ENCODE measurements around the gene EPB41. TPM values are rescaled to one million over a fixed set of nuclear protein-coding genes. Genes with fewer than 3 reads are reported as not detected.

Gene EPB41
- total and polyA plus RNA-seq, 2 of the 8 experiments (the other 6 are each of a cell fraction or from before 2014, with no cell fraction given) = 36.7 to 109 TPM

DNA sequence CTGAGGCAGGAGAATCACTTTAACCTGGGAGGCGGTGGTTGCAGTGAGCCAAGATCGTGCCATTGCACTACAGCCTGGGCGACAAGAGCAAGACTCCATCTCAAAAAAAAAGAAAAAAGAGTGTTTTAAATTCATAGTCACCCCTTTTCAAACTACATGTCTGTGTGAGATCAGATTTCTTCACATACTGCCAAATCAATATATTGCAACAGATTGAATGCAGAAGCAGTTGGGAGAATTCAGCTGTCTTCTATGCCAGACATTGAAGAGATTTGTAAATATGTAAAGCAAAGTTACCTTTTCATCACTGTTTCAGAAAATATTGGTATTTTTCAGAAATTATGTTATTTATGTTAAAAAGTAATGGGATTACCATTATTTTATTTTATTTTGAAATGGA, 108.3 kb downstream of the EPB41 start:
- H3K18ac ChIP-seq (ENCODE audit: extremely low read depth, low read length) = no peak overlapping the region
- 97% methylated on average over 3 of the region's 3 CpGs; no CpG with 5 or more reads in 1 of the 2 experiments for WGBS, 2 experiments (ENCODE audit: extremely low coverage in 1 of 2, insufficient coverage in 1 of 2, insufficient read length in 1 of 2, insufficient replicate concordance in 2 of 2, low coverage in 1 of 2, low lambda C conversion rate in 2 of 2, missing lambda C conversion rate in 1 of 2)
- TF ChIP-seq, protein P1, sequence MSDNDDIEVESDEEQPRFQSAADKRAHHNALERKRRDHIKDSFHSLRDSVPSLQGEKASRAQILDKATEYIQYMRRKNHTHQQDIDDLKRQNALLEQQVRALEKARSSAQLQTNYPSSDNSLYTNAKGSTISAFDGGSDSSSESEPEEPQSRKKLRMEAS (IDR thresholded peaks at IDR 0.05) = no peak
- TF ChIP-seq SUZ12 (IDR thresholded peaks at IDR 0.05; ENCODE audit: low read length) = no peak
- no peak overlapping the region for H3K23ac ChIP-seq (ENCODE audit: insufficient read length)
- H3K56ac ChIP-seq (replicated peaks; ENCODE audit: insufficient read length, low read depth, low read length) = no peak overlapping the region
- FAIRE-seq = no peak
- H2AFZ ChIP-seq (ENCODE audit: low read length) = no peak overlapping the region
- no peak overlapping the region for H3K27ac ChIP-seq (ENCODE audit: low read depth, low read length)
- H3K9ac ChIP-seq (replicated peaks in 1 of 4; ENCODE audit: extremely low read depth in 1 of 4, low read depth in 3 of 4, low read length in 3 of 4) = no peak overlapping the region
- H2BK5ac ChIP-seq (ENCODE audit: low read depth, low read length) = no peak overlapping the region
- no peak overlapping the region for H4K5ac ChIP-seq (ENCODE audit: insufficient read length, low read depth, low read length)
- H2BK20ac ChIP-seq (ENCODE audit: low read length) = no peak overlapping the region
- no peaks in the 10 kb centered on the region for H3K27me3 ChIP-seq (replicated peaks in 1 of 4; ENCODE audit: control insufficient read depth in 3 of 4, extremely low read depth in 1 of 4, insufficient read depth in 3 of 4, low read length in 3 of 4)
- H2BK120ac ChIP-seq (replicated peaks; ENCODE audit: low read depth, low read length) = no peak overlapping the region
- H3K14ac ChIP-seq (ENCODE audit: insufficient read length) = no peak overlapping the region
- no peaks in the 10 kb centered on the region for H3K23me2 ChIP-seq (ENCODE audit: low read depth, low read length)
- H3K4me1 ChIP-seq (replicated peaks in 1 of 4; ENCODE audit: control insufficient read depth in 3 of 4, insufficient read depth in 4 of 4, low read length in 3 of 4) = no peaks in the 10 kb centered on the region
- no peaks in the 10 kb centered on the region for H3K79me1 ChIP-seq (ENCODE audit: low read depth, low read length)
- no peaks in the 10 kb centered on the region for H3K9me3 ChIP-seq (ENCODE audit: insufficient read depth in 2 of 2, low read depth in 1 of 2, low read length in 1 of 2)
- ChIA-PET POLR2A (ENCODE audit: partially characterized antibody) (interaction anchor here (1.2 kb wide), 1 partner anchor 100 kb away, joined by 3 read pairs; no protein-coding TSS in a partner anchor), CTCF (ENCODE audit: partially characterized antibody) (interaction anchor here (0.7 to 5.9 kb wide), 4 partner anchors 8 to 124 kb away, joined by 3 to 43 read pairs (median 4); no protein-coding TSS in a partner anchor)
- H3K4me3 ChIP-seq (ENCODE audit: extremely low read depth in 1 of 4, insufficient read depth in 2 of 4, low read depth in 3 of 4, low read length in 4 of 4) = no peak overlapping the region
- no peak overlapping the region for H3K4me2 ChIP-seq (ENCODE audit: insufficient read depth in 1 of 2, low read depth in 2 of 2, low read length in 2 of 2)
- H3K79me2 ChIP-seq (ENCODE audit: control insufficient read depth in 1 of 2, insufficient read depth in 2 of 2, low read length in 2 of 2) = no peaks in the 10 kb centered on the region
- no peaks in the 10 kb centered on the region for H4K20me1 ChIP-seq (replicated peaks in 1 of 2; ENCODE audit: control insufficient read depth in 1 of 2, insufficient read depth in 2 of 2, low read length in 2 of 2)
- H4K91ac ChIP-seq (replicated peaks; ENCODE audit: insufficient read length, low read length) = no peak overlapping the region
- H3K36me3 ChIP-seq (ENCODE audit: control insufficient read depth in 2 of 4, insufficient read depth in 4 of 4, low read length in 3 of 4) = peaks cover 0 to 7% (median 3%) of the 10 kb centered on the region in 4 experiments; a peak in 3 of 8 replicates
- DNase-seq (ENCODE audit: low read depth in 1 of 2, low spot score in 2 of 2) = no peak
- H2BK15ac ChIP-seq (ENCODE audit: low read length) = no peak overlapping the region
- H3K4ac ChIP-seq (replicated peaks; ENCODE audit: insufficient read length, low read depth, low read length) = no peak overlapping the region
- no peak overlapping the region for H2BK12ac ChIP-seq (ENCODE audit: low read depth, low read length)
- no peak overlapping the region for H4K8ac ChIP-seq (ENCODE audit: extremely low read depth, insufficient read depth, low read length)
- no peak overlapping the region for H2AK5ac ChIP-seq (ENCODE audit: low read depth, low read length)
